HAP-1 (cell line): ENCODE data around the gene PDZD8.

Experiments used
- DNase-seq, 2 experiments: peaks; one replicate each; pipeline ENCODE4 v3.0.0-alpha.2; 2016 to 2020; ENCODE audit warnings: low spot score in 2 of 2
- H3K27me3 ChIP-seq: fragments of 250-450 bp; sonication (Bioruptor Pico); 2 replicates; pipeline ENCODE4 v1.5.1; 2020; ENCODE audit warnings: low read depth, mild to moderate bottlenecking, moderate library complexity
- H3K36me3 ChIP-seq: fragments of 250-450 bp; sonication (Bioruptor Pico); replicated peaks from 2 replicates; pipeline ENCODE4 v1.5.1; 2020; ENCODE audit warnings: mild to moderate bottlenecking
- H3K4me1 ChIP-seq: fragments of 250-450 bp; sonication (Bioruptor Pico); 2 replicates; pipeline ENCODE4 v1.5.1; 2020; ENCODE audit warnings: mild to moderate bottlenecking
- H3K4me3 ChIP-seq: fragments of 250-450 bp; sonication (Bioruptor Pico); 2 replicates; pipeline ENCODE4 v1.5.1; 2020; ENCODE audit warnings: mild to moderate bottlenecking, moderate library complexity
- H3K9me3 ChIP-seq: fragments of 250-450 bp; sonication (Bioruptor Pico); 2 replicates; pipeline ENCODE4 v1.5.1; 2020; ENCODE audit warnings: mild to moderate bottlenecking, moderate library complexity
- in situ Hi-C: fragments of 300-500 bp; cut with MboI; formaldehyde crosslinking; loops from 3 replicates; pipeline ENCODE4 v1.14.3; 2020; ENCODE audit warnings: low sequenced_read_pairs, inconsistent platforms, mixed read lengths

Gene PDZD8

DNA sequence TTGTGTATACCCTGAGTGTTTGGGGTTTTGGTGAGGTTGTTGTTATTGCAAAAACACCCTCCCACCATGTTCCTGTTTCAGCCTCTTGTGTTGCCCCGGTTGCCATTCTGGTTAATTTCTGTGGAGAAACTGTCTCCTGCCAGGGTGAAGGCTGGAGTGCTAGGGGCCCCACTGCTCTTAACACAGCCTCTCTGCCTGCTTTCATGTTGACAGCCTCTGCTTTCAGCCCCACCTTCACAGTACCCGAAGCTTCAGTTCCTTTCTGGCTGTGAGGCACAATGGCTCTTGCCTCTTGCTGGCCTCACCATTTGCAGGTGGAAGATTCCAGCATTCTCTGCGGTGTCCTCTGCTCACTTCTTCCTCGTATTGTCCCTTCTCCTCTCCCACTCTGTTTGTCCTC is 115.2 kb downstream of the PDZD8 start:
- Histone ChIP-seq H3K9me3 (no peaks in the 10 kb centered on the region), H3K36me3 (no peaks in the 10 kb centered on the region), H3K4me1 (no peaks in the 10 kb centered on the region), H3K27me3 (peaks cover 3% of the 10 kb centered on the region; the same call in 1 of the 2 replicates), H3K4me3 (no peak overlapping the region)
- no peak for DNase-seq
- in situ Hi-C loops, result no loop called here

DNA sequence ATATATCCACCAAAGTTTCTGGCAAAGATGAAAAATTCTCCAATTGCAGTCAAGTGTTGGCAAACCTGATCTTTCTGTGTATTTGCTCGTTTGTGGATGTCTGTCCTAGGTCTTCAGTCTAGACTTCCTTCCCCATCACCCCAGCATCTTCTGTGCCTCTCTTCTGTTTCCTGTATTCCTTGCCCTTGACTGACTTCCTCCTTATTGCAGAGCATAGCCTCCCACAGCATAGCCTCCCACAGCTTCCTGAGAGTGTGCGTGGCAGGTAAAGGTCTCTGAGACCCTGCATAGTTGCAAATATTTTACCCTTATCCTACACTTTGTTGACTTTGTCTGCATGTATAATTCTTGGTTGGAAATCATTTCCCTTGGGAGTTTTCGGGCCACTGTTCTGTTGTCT is 116.0 kb downstream of the PDZD8 start:
- Histone ChIP-seq H3K9me3 (no peaks in the 10 kb centered on the region), H3K4me1 (no peaks in the 10 kb centered on the region), H3K36me3 (no peaks in the 10 kb centered on the region), H3K27me3 (peaks cover 3% of the 10 kb centered on the region; the same call in 1 of the 2 replicates), H3K4me3 (no peak overlapping the region)
- in situ Hi-C loops, result no loop called here
- DNase-seq, result no peak

- in situ Hi-C loops, result no loop called here
- no peaks in the 10 kb centered on the region for H3K4me1 ChIP-seq
- H3K4me3 ChIP-seq, result no peak overlapping the region
- no peaks in the 10 kb centered on the region for H3K36me3 ChIP-seq
- H3K27me3 ChIP-seq, result peaks cover 3% of the 10 kb centered on the region; the same call in 1 of the 2 replicates
- no peak for DNase-seq
- no peaks in the 10 kb centered on the region for H3K9me3 ChIP-seq
Measured at GRCh38 chr10:117257721-117258120, 117.5 kb downstream of the PDZD8 start.

GRCh38 chr10:117256910-117257309 is 118.3 kb downstream of the PDZD8 start:
- Histone ChIP-seq H3K27me3 (peaks cover 3% of the 10 kb centered on the region; the same call in 1 of the 2 replicates), H3K36me3 (no peaks in the 10 kb centered on the region), H3K9me3 (no peaks in the 10 kb centered on the region), H3K4me1 (no peaks in the 10 kb centered on the region), H3K4me3 (no peak overlapping the region)
- no peak for DNase-seq
- in situ Hi-C loops, result no loop called here

DNA sequence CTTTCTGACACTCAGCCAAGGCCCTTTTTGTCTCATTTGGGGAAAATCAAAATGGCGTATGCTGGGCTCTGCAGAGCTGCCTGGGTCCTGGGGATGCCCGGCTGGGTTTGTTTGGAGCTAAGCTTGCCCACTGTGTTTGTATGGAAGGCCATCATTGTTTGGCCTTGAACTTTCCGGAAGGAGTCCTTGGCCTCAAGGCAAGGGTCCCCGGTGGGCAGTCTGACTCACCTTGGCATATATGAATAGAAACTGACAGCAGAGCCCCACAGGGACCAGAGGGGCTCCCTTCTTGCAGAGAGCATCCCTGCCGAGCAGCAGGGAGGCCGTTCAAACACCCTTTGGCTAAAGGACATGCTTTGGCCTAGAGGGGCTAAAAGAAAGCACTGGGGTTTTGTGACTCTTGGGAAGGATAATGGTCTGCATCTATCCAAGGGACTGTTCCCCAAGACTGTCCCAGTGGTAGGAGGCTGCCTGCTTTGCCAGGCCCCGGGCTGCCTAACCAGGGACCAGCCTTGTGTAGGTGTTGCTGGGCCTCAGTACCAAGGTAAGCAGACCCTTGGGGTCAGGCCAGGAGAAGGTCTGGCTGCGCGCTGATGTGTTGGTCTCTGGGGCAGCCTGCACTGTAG is 119.3 kb downstream of the PDZD8 start:
- Histone ChIP-seq H3K4me3 (no peak overlapping the region), H3K9me3 (no peaks in the 10 kb centered on the region), H3K27me3 (peaks cover 3% of the 10 kb centered on the region; the same call in 1 of the 2 replicates), H3K36me3 (no peaks in the 10 kb centered on the region), H3K4me1 (no peaks in the 10 kb centered on the region)
- in situ Hi-C loops, result no loop called here
- DNase-seq, result no peak

DNA sequence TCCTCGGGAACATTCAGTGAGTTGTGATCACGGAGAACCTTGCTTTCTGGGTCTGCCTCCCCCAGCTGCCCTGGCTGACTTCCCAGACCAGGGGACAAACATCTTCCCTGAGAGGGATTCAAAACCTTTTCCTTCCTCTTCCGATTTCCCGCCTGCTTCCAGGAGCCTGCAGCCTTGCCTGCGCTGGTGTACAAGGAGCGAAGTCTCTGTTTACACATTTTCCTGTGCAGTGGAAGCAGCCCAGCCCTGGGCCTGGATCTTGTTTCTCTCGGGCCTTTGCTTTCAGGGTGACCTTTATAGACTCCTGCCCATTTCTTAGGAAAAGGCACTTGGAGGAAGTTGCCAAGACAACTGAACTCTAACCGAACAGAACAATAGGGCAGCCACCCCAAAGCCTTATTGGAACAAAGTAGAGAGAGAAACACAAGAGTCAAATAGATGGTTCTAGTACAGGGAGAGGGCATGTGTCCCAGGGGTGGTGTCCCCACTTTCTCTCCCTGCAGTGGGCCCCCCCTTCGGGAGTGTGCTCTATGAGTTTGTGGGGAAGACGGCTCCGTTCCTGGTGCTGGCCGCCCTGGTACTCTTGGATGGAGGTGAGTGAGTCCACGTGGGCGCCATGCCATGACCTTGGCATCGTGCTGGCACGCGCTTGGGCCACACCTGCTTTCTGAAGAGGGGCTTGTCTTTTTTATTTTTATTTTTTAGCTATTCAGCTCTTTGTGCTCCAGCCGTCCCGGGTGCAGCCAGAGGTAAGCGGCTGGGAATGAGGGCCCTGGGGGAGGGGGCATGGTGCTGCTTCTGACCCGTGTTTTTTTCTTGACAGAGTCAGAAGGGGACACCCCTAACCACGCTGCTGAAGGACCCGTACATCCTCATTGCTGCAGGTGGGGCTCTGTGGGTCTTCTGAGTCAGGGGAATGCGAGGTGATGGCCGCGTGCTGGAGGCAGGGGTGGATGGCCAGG is 120.2 kb downstream of the PDZD8 start:
- no peak for DNase-seq
- no peaks in the 10 kb centered on the region for H3K36me3 ChIP-seq
- in situ Hi-C loops, result no loop called here
- H3K9me3 ChIP-seq, result no peaks in the 10 kb centered on the region
- H3K4me1 ChIP-seq, result no peaks in the 10 kb centered on the region
- peaks cover 3% of the 10 kb centered on the region; the same call in 1 of the 2 replicates for H3K27me3 ChIP-seq
- no peak overlapping the region for H3K4me3 ChIP-seq

GRCh38 chr10:117254338-117254737 is 120.9 kb downstream of the PDZD8 start:
- Histone ChIP-seq H3K4me1 (no peaks in the 10 kb centered on the region), H3K4me3 (no peak overlapping the region), H3K27me3 (no peaks in the 10 kb centered on the region; the same call in 1 of the 2 replicates), H3K9me3 (no peaks in the 10 kb centered on the region), H3K36me3 (no peaks in the 10 kb centered on the region)
- no peak for DNase-seq
- in situ Hi-C loops, result no loop called here

DNA sequence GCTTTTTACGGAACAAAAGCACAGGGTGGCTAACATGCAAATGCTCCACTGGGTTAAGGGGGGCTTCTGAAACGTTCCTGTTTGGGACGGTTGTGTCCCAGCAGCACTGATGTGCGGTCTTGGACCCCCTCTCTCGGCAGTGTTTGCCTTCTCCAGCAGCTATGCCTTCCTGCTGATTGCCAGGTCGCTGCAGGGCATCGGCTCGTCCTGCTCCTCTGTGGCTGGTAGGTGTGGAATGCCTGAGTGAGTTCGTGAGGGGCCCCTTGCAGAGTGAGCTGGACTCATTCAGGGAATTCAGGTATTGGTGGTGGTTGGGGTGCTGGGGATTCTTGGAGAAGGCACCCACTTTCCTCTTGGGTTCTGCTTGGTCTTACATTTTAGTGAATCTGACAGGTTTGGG is 121.3 kb downstream of the PDZD8 start:
- H3K36me3 ChIP-seq, result no peaks in the 10 kb centered on the region
- no peaks in the 10 kb centered on the region for H3K27me3 ChIP-seq
- no peak for DNase-seq
- in situ Hi-C loops, result no loop called here
- H3K4me1 ChIP-seq, result no peaks in the 10 kb centered on the region
- H3K4me3 ChIP-seq, result no peak overlapping the region
- no peaks in the 10 kb centered on the region for H3K9me3 ChIP-seq

- no peaks in the 10 kb centered on the region for H3K9me3 ChIP-seq
- no peak for DNase-seq
- no peaks in the 10 kb centered on the region for H3K4me1 ChIP-seq
- no peaks in the 10 kb centered on the region for H3K36me3 ChIP-seq
- in situ Hi-C loops, result no loop called here
- H3K4me3 ChIP-seq, result no peak overlapping the region
- no peaks in the 10 kb centered on the region for H3K27me3 ChIP-seq
Measured at GRCh38 chr10:117250411-117250810, 124.8 kb downstream of the PDZD8 start.

GRCh38 chr10:117249493-117250093 is 125.6 kb downstream of the PDZD8 start:
- H3K4me3 ChIP-seq, result no peak overlapping the region
- DNase-seq, result no peak
- in situ Hi-C loops, result no loop called here
- H3K4me1 ChIP-seq, result no peaks in the 10 kb centered on the region
- H3K9me3 ChIP-seq, result no peaks in the 10 kb centered on the region
- H3K27me3 ChIP-seq, result no peaks in the 10 kb centered on the region
- no peaks in the 10 kb centered on the region for H3K36me3 ChIP-seq

DNA sequence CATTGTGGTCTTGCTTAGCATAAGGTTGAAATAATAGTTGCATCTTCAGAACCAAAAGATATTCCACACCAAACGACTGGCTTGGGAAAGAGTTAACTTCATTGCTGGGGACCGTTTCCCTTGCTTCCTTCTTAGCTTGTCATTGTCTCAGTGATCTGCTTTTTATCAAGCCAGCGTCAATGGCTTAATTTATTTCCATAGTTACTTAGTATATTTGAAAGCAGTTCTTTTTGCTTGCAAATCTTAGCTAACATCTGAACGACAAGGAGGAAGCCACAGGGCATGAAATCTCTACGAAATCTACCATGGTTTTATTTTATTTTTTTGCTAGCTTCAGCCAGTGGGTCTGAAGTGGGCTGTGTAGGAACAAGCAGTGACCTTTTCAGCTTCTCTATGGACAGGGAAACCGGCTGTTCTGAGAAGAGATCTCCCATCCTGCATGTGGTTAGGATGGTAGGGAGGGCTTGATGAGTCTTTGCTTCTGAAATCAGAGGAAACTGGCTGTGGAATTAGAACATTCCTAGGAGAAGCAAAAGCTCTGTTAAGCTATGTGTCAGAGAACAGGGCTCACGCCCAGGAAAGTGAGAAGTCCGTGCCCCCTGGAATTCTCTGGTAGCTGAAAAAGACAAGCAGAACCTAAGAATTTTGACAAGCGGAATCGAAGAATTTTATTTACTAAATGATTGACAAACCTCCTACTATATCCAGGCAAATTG is 126.3 kb downstream of the PDZD8 start:
- H3K27me3 ChIP-seq, result no peaks in the 10 kb centered on the region
- H3K9me3 ChIP-seq, result no peaks in the 10 kb centered on the region
- in situ Hi-C loops, result no loop called here
- no peaks in the 10 kb centered on the region for H3K4me1 ChIP-seq
- no peak for DNase-seq
- H3K4me3 ChIP-seq, result no peak overlapping the region
- H3K36me3 ChIP-seq, result no peaks in the 10 kb centered on the region

GRCh38 chr10:117246997-117247671 is 128.1 kb downstream of the PDZD8 start:
- no peaks in the 10 kb centered on the region for H3K9me3 ChIP-seq
- H3K4me3 ChIP-seq, result no peak overlapping the region
- DNase-seq, result no peak
- no peaks in the 10 kb centered on the region for H3K27me3 ChIP-seq
- H3K4me1 ChIP-seq, result no peaks in the 10 kb centered on the region
- in situ Hi-C loops, result no loop called here
- H3K36me3 ChIP-seq, result no peaks in the 10 kb centered on the region

GRCh38 chr10:117242463-117242832 is 132.8 kb downstream of the PDZD8 start:
- H3K27me3 ChIP-seq, result no peaks in the 10 kb centered on the region
- in situ Hi-C loops, result no loop called here
- DNase-seq, result no peak
- no peak overlapping the region for H3K4me3 ChIP-seq
- no peaks in the 10 kb centered on the region for H3K4me1 ChIP-seq
- H3K9me3 ChIP-seq, result no peaks in the 10 kb centered on the region
- no peaks in the 10 kb centered on the region for H3K36me3 ChIP-seq
